Naive B cell (primary cell): Measurements from ENCODE around the gene FEZ2. TPM values are rescaled to one million over a fixed set of nuclear protein-coding genes. Genes with fewer than 3 reads are reported as not detected.
A peak's percentile ranks its signal among the peaks of the same experiment; 100 is the strongest.

Source experiments
- ATAC-seq, 2 donors: fragments of 150-1000 bp; cut with Tn5 transposase; 2 replicates each; pipeline ENCODE4 v1.10.0; 2021; ENCODE audit warnings: low read depth in 2 of 2, mild to moderate bottlenecking in 2 of 2, moderate library complexity in 2 of 2
- DNase-seq: peaks from one replicate; pipeline ENCODE4 v3.0.0; 2022
- H3K27ac Mint-ChIP-seq, 6 donors: one replicate each; pipeline ENCODE4 v1.8.0; 2020 to 2022; ENCODE audit warnings: mild to moderate bottlenecking in 6 of 6, mixed read lengths in 6 of 6, moderate library complexity in 5 of 6, inconsistent platforms in 2 of 6
- H3K27me3 Mint-ChIP-seq, 3 donors: one replicate each; pipeline ENCODE4 v1.8.0; 2021 to 2022; ENCODE audit warnings: mixed read lengths in 3 of 3, mild to moderate bottlenecking in 1 of 3
- H3K36me3 Mint-ChIP-seq, 2 donors: one replicate each; pipeline ENCODE4 v1.8.0; 2020 to 2022; ENCODE audit warnings: mixed read lengths in 2 of 2, inconsistent platforms in 1 of 2, mild to moderate bottlenecking in 1 of 2
- H3K4me1 Mint-ChIP-seq, 3 donors: one replicate each; pipeline ENCODE4 v1.8.0; 2020 to 2022; ENCODE audit warnings: mixed read lengths in 3 of 3, inconsistent platforms in 1 of 3, mild to moderate bottlenecking in 1 of 3, moderate library complexity in 1 of 3
- H3K4me3 Mint-ChIP-seq, 8 donors: one replicate each; pipeline ENCODE4 v1.8.0; 2020 to 2022; ENCODE audit warnings: mild to moderate bottlenecking in 8 of 8, mixed read lengths in 8 of 8, moderate library complexity in 8 of 8, inconsistent platforms in 2 of 8
- H3K9me3 Mint-ChIP-seq, 7 donors: one replicate each; pipeline ENCODE4 v1.8.0; 2020 to 2022; ENCODE audit warnings: mixed read lengths in 7 of 7, mild to moderate bottlenecking in 5 of 7, inconsistent platforms in 2 of 7, moderate library complexity in 1 of 7
- polyA plus RNA-seq, 6 donors: library from polyadenylated mRNA; unstranded; fragments of 300-500 nt; fragmentation: Illumina TruSeq; gene quantifications; one replicate each; pipeline ENCODE4 v1.2.3, GENCODE V29; 2021; ENCODE audit warnings: low read depth in 6 of 6

Gene FEZ2
- polyA plus RNA-seq = 1 to 10 TPM; 3.0 to 6.0 (median 3.6) TPM

DNA sequence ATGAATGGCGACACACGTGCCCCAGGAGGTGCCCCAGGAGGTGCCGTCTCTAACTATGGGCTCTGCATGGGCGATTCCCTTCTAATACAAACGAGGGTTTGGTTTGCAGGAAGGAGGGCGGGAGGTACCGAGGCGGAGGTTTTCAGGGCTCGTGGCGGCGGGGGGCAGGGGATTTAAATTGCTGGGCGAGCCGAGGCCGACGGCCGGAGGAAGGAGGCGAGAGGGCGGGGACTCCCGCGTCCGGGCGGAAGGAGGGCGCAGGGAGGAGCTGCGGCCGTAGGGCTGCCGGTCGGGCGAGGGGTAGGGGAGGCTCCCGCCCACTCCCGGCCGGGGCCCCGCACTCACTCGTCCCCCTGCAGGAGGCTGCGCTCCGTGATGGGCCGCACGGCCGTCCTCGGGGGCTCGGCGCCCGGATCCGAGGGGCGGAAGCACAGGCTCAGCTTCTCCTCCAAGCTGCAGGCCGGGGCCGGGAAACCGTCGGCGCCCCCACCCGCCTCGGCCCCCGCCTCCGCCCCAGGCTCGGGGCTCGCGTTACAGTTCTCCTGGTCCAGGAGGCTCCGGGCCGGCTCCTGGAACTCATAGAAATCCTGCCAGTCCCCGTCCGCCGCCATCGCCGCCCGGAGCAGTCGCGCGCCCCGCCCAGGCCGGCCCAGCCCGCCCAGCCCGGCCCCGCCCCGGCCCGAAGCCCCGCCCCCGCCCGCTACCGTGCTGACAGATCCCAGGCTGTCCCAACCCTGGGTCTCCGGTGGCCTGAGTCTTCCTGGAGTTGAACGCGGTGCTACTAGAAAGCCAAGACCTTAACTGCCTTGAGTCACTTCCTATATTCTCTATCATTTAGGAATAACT lies at the start of gene FEZ2:
Gene FEZ2, minus strand, starts transcription at position 637 of the 846 bp plus-strand sequence. Its CDS starts 26 bp downstream, at position 611.
- DNase-seq (peak; percentile 65), ATAC-seq (peak; percentile 85 to 87)
- H3K27ac Mint-ChIP-seq = peak within 1 kb of the TSS; percentile 53 to 94 (median 82)
- H3K36me3 Mint-ChIP-seq = peaks cover 0 to 5% of the 10 kb centered on the region in 2 donors
- H3K4me3 Mint-ChIP-seq = peak within 1 kb of the TSS; percentile 89 to 99 (median 96)
- peaks cover 30 to 41% (median 39%) of the 10 kb centered on the region in 3 donors for H3K4me1 Mint-ChIP-seq
- no peaks in the 10 kb centered on the region for H3K9me3 Mint-ChIP-seq
- no peaks in the 10 kb centered on the region for H3K27me3 Mint-ChIP-seq

GRCh38 chr2:36634981-36635597 lies 37.1 kb upstream of the FEZ2 start:
- DNase-seq (no peak), ATAC-seq (no peak)
- peaks cover 16 to 31% (median 18%) of the 10 kb centered on the region in 3 donors for H3K27me3 Mint-ChIP-seq
- no peak overlapping the region for H3K4me3 Mint-ChIP-seq
- no peak overlapping the region for H3K27ac Mint-ChIP-seq
- no peaks in the 10 kb centered on the region for H3K4me1 Mint-ChIP-seq
- peaks cover 0 to 5% (median 0%) of the 10 kb centered on the region in 7 donors for H3K9me3 Mint-ChIP-seq
- H3K36me3 Mint-ChIP-seq = peaks cover 0 to 10% of the 10 kb centered on the region in 2 donors

GRCh38 chr2:36633470-36634092 lies 35.6 kb upstream of the FEZ2 start:
- Mint-ChIP-seq H3K4me3 (no peak overlapping the region), H3K27ac (no peak overlapping the region), H3K4me1 (no peaks in the 10 kb centered on the region), H3K36me3 (peaks cover 0 to 10% of the 10 kb centered on the region in 2 donors), H3K27me3 (peaks cover 15 to 19% (median 16%) of the 10 kb centered on the region in 3 donors), H3K9me3 (peaks cover 0 to 7% (median 0%) of the 10 kb centered on the region in 7 donors)
- DNase-seq (no peak), ATAC-seq (no peak)

- Mint-ChIP-seq H3K27ac (no peak overlapping the region), H3K9me3 (peaks cover 5 to 29% (median 18%) of the 10 kb centered on the region in 7 donors), H3K4me1 (no peaks in the 10 kb centered on the region), H3K27me3 (peaks cover 4 to 12% (median 10%) of the 10 kb centered on the region in 3 donors), H3K36me3 (no peaks in the 10 kb centered on the region), H3K4me3 (no peak overlapping the region)
- DNase-seq (no peak), ATAC-seq (no peak)
Measured at GRCh38 chr2:36626756-36627155, 28.8 kb upstream of the FEZ2 start.

DNA sequence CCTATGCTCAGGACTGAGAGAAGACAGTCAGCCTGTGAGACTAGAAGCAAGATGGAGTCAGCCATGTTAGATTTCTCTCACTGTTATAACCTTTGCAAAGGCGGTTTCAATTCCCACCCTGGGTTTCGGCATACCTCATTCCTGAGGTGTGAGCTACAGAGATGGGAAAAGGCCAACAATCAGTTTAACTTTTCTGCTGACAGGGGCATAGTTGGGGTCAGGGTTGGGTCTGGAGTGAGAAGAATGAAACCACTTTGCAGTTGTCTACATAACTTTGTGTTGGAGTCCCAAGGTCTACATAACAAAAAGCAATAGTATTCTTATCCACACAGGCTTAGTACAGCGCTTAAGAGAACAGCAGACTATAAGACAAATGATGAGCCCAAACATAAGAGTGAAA lies 28.1 kb upstream of the FEZ2 start:
- Mint-ChIP-seq H3K36me3 (no peaks in the 10 kb centered on the region), H3K4me1 (no peaks in the 10 kb centered on the region), H3K4me3 (no peak overlapping the region), H3K27me3 (peaks cover 4 to 13% (median 10%) of the 10 kb centered on the region in 3 donors), H3K27ac (no peak overlapping the region), H3K9me3 (peaks cover 5 to 29% (median 18%) of the 10 kb centered on the region in 7 donors)
- DNase-seq (no peak), ATAC-seq (no peak)

GRCh38 chr2:36625304-36625703 lies 27.3 kb upstream of the FEZ2 start:
- Mint-ChIP-seq H3K4me3 (no peak overlapping the region), H3K9me3 (peaks cover 5 to 29% (median 18%) of the 10 kb centered on the region in 7 donors), H3K27me3 (peaks cover 3 to 16% (median 10%) of the 10 kb centered on the region in 3 donors), H3K36me3 (no peaks in the 10 kb centered on the region), H3K27ac (no peak overlapping the region), H3K4me1 (no peaks in the 10 kb centered on the region)
- ATAC-seq (no peak), DNase-seq (no peak)

- DNase-seq (no peak), ATAC-seq (no peak)
- no peak overlapping the region for H3K27ac Mint-ChIP-seq
- peaks cover 5 to 21% (median 10%) of the 10 kb centered on the region in 3 donors for H3K27me3 Mint-ChIP-seq
- no peak overlapping the region for H3K4me3 Mint-ChIP-seq
- no peaks in the 10 kb centered on the region for H3K36me3 Mint-ChIP-seq
- peaks cover 0 to 15% (median 8%) of the 10 kb centered on the region in 7 donors for H3K9me3 Mint-ChIP-seq
- H3K4me1 Mint-ChIP-seq = no peaks in the 10 kb centered on the region
Measured at GRCh38 chr2:36620321-36620720, 22.4 kb upstream of the FEZ2 start.

- ATAC-seq = peak; percentile 37 to 49
- DNase-seq = peak; percentile 15
- H3K27ac Mint-ChIP-seq = peak overlapping the region in 2 of 6 donors; percentile 25 to 36
- no peak overlapping the region for H3K4me3 Mint-ChIP-seq
- H3K36me3 Mint-ChIP-seq = no peaks in the 10 kb centered on the region
- peaks cover 0 to 3% (median 0%) of the 10 kb centered on the region in 7 donors for H3K9me3 Mint-ChIP-seq
- peaks cover 5 to 21% (median 10%) of the 10 kb centered on the region in 3 donors for H3K27me3 Mint-ChIP-seq
- H3K4me1 Mint-ChIP-seq = no peaks in the 10 kb centered on the region
Measured at GRCh38 chr2:36618381-36618780, 20.4 kb upstream of the FEZ2 start.

- Mint-ChIP-seq H3K4me3 (no peak overlapping the region), H3K27ac (no peak overlapping the region), H3K27me3 (peaks cover 2 to 12% (median 5%) of the 10 kb centered on the region in 3 donors), H3K9me3 (no peaks in the 10 kb centered on the region), H3K4me1 (no peaks in the 10 kb centered on the region), H3K36me3 (no peaks in the 10 kb centered on the region)
- no peak for DNase-seq
- no peak for ATAC-seq
Measured at GRCh38 chr2:36616947-36617346, 19.0 kb upstream of the FEZ2 start.

DNA sequence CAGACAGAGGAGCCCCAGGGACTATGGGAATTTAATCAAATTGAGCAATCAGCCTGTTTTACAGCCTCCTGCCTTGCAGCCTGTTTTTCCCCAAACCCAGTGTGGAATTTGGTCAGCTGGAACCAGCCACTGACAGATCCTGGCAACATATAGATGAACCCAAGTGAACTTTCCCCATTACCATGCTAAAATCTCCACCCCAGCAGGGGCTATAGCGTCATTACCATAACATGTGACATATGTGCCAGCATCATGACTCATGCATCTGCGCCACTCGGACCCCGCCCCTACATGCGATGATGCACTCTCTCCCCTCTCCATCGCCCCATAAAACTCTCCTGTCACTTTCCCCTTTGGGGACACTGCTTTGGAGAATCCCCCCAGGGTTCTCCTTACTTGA lies 17.3 kb upstream of the FEZ2 start:
- Mint-ChIP-seq H3K27ac (peak overlapping the region in 1 of 6 donors; percentile 16), H3K9me3 (no peaks in the 10 kb centered on the region), H3K27me3 (peaks cover 0 to 22% (median 7%) of the 10 kb centered on the region in 3 donors), H3K4me1 (no peaks in the 10 kb centered on the region), H3K4me3 (no peak overlapping the region), H3K36me3 (no peaks in the 10 kb centered on the region)
- ATAC-seq = no peak
- DNase-seq = no peak

- H3K36me3 Mint-ChIP-seq = no peaks in the 10 kb centered on the region
- H3K4me3 Mint-ChIP-seq = no peak overlapping the region
- DNase-seq (no peak), ATAC-seq (no peak)
- no peaks in the 10 kb centered on the region for H3K9me3 Mint-ChIP-seq
- H3K4me1 Mint-ChIP-seq = no peaks in the 10 kb centered on the region
- H3K27ac Mint-ChIP-seq = no peak overlapping the region
- peaks cover 0 to 21% (median 9%) of the 10 kb centered on the region in 3 donors for H3K27me3 Mint-ChIP-seq
Measured at GRCh38 chr2:36613801-36614200, 15.8 kb upstream of the FEZ2 start.

DNA sequence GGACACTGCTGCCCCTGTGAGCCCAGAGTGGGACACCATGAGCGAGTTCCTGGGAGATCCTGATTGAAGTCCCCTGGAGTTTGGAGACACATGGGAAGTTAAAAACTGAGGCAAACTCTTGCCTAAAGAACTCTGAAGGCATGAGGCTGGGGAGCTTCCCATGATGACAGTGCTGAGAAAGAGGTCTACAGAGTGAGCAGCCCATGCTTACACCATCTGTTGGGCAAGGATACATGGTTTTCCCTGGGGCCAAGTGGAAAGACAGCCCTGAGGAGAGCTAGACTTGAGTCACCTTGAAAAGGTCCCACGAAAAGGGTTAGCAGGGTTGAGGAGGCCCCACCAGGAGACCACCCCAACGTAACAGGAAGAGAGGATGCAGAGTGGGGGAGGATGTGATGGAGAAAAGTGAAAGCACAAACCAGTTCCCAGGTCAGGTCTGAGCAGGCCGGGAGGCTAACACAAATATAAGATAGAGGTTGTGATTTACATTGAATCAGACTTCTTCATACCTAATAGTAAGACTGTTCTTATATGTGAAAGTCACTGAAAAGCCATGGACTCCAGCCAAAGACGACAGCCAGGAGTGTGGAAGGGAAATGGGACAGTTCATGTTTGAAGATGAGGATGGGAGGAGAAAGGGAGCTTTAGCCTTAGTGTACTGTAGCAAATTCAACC lies 13.5 kb upstream of the FEZ2 start:
- DNase-seq (no peak), ATAC-seq (no peak)
- no peaks in the 10 kb centered on the region for H3K9me3 Mint-ChIP-seq
- H3K4me3 Mint-ChIP-seq = no peak overlapping the region
- peak overlapping the region in 2 of 6 donors; percentile 41 to 69 for H3K27ac Mint-ChIP-seq
- no peaks in the 10 kb centered on the region for H3K36me3 Mint-ChIP-seq
- no peaks in the 10 kb centered on the region for H3K4me1 Mint-ChIP-seq
- H3K27me3 Mint-ChIP-seq = peaks cover 0 to 24% (median 9%) of the 10 kb centered on the region in 3 donors

- H3K36me3 Mint-ChIP-seq = no peaks in the 10 kb centered on the region
- no peak overlapping the region for H3K27ac Mint-ChIP-seq
- DNase-seq (no peak), ATAC-seq (no peak)
- H3K4me3 Mint-ChIP-seq = no peak overlapping the region
- no peaks in the 10 kb centered on the region for H3K4me1 Mint-ChIP-seq
- no peaks in the 10 kb centered on the region for H3K9me3 Mint-ChIP-seq
- H3K27me3 Mint-ChIP-seq = peaks cover 0 to 29% (median 9%) of the 10 kb centered on the region in 3 donors
Measured at GRCh38 chr2:36609507-36609906, 11.5 kb upstream of the FEZ2 start.
